Duodenal mucosa (tissue), 2 donors: Measurements from ENCODE around the gene PZP.
"Not testable (repeated sequence)": the region's sequence is repeated elsewhere in the genome, so short reads cannot be mapped to it uniquely, and the experiment has no call there.

ENCODE experiments used
- H3K27ac ChIP-seq: one replicate; pipeline ENCODE4 v1.7.0; 2013; ENCODE audit warnings: low read depth, low read length
- H3K27me3 ChIP-seq, 2 donors: one replicate each; pipeline ENCODE4 v1.7.0; 2013; ENCODE audit warnings: low read length in 2 of 2, control low read depth in 1 of 2; ENCODE audit not compliant: insufficient read depth in 2 of 2, control insufficient read depth in 1 of 2
- H3K36me3 ChIP-seq, 2 donors: one replicate each; pipeline ENCODE4 v1.7.0; 2013; ENCODE audit warnings: low read length in 2 of 2, control low read depth in 1 of 2; ENCODE audit not compliant: insufficient read depth in 2 of 2, control insufficient read depth in 1 of 2
- H3K4me1 ChIP-seq, 2 donors: one replicate each; pipeline ENCODE4 v1.7.0; 2013; ENCODE audit warnings: low read length in 2 of 2, control low read depth in 1 of 2; ENCODE audit not compliant: insufficient read depth in 2 of 2, control insufficient read depth in 1 of 2
- H3K4me3 ChIP-seq, 2 donors: one replicate each; pipeline ENCODE4 v1.7.0; 2013; ENCODE audit warnings: low read length in 2 of 2, low read depth in 1 of 2
- H3K9ac ChIP-seq, 2 donors: one replicate each; pipeline ENCODE4 v1.7.0; 2013; ENCODE audit warnings: low read length in 2 of 2, low read depth in 1 of 2
- H3K9me3 ChIP-seq, 2 donors: one replicate each; pipeline ENCODE4 v1.7.0; 2013; ENCODE audit warnings: low read length in 2 of 2, control low read depth in 1 of 2; ENCODE audit not compliant: control insufficient read depth in 1 of 2

PZP gene

DNA sequence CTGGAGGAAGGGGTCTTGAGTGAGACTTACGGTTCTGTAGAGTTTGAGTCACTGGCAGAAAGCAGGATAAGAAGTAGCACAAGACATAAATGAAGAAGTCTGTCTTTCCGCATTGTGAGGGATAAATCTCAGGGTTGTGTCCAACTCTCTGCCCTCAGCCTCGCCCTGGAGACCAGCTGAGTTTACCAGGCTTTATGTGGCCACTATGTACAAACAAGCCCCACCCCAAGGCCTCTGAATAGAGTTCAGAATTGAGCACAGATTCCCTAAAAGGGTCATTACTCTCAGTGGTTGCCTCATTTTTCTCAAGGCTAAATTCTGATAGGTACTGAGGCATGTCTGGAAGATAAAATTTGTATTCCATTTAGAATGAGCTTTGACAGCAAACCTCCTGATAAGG lies at the start of gene PZP:
TSS of gene PZP (minus strand) at position 167 of the 400 bp plus-strand sequence. CDS start at position 113, 54 bp downstream.
- Histone ChIP-seq H3K9me3 (no peaks in the 10 kb centered on the region), H3K4me1 (no peaks in the 10 kb centered on the region), H3K4me3 (no peak within 1 kb of the TSS), H3K27ac (no peak within 1 kb of the TSS), H3K9ac (no peak within 1 kb of the TSS), H3K27me3 (no peaks in the 10 kb centered on the region), H3K36me3 (no peaks in the 10 kb centered on the region)

DNA sequence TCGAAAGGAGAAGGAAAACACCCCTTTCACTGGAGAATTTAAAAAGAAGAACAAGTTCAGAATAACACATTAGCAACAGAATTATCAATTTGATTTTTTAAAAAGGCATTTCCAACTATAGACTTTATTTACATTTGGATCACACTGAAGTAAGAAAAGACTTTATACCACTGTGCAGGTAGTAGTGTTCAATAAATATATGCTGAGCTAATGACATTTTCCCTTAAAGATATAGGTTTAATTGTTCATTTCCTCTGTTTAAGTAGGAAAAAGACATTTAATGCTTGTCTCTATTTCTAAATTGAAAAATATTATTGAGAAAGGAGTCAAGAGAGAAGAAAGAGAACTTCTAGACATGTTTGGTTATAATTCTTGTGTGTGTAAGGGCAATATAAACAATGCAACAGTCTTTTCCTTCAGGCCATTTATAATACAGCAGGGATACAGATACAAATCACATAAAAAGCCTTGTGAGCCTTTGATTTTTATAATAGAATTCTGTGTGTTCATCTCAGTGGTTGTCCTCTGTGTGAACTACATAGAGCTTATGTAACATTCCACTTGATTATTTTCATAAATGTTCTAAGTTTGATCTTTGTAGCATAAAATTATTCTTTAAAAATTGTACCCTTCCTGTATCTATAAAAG lies 48.7 kb upstream of the PZP start:
- no peaks in the 10 kb centered on the region for H3K9me3 ChIP-seq
- H3K27me3 ChIP-seq, result no peaks in the 10 kb centered on the region
- no peaks in the 10 kb centered on the region for H3K4me1 ChIP-seq
- H3K4me3 ChIP-seq, result no peak overlapping the region
- no peak overlapping the region for H3K9ac ChIP-seq
- H3K27ac ChIP-seq, result no peak overlapping the region
- H3K36me3 ChIP-seq, result no peaks in the 10 kb centered on the region

DNA sequence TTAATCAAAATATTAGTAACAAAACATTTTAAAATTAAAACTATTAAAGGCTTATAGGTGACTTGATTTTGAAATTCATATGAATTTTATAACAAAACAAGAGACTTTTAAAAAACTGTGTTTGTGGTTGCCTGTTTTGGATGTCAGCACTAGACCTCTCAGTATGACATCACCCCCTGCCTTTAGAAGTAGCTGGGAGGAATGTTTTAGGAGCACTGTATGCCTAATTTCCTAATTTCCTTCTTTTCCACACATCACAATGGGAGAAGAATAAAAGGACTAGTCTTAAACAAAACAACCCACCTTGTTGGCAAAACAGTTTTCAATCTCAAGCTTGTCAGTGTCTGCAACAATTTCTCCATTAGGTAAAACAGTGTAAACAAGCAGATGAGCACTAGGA lies 48.1 kb upstream of the PZP start:
- Histone ChIP-seq H3K27ac (no peak overlapping the region), H3K4me1 (no peaks in the 10 kb centered on the region), H3K4me3 (no peak overlapping the region), H3K9me3 (no peaks in the 10 kb centered on the region), H3K36me3 (no peaks in the 10 kb centered on the region), H3K9ac (no peak overlapping the region), H3K27me3 (no peaks in the 10 kb centered on the region)

DNA sequence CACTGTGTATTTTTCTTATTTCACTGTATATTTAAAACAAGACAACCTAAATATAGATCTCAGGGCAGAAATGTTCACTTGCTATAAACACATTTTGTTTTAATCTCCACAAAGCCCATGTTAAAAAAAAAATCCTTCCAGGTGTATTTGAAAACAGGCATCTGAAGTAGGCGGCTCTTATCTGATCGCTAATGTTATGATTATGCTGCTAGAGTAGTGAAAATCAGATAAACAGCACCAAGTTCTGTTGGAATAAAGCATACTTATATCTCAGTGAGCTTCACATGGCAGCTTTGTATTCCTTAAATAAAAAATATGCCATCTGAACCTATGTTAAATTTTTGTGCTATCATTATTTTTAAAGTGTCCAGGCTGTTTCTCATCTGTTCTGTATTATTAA lies 47.6 kb upstream of the PZP start:
- Histone ChIP-seq H3K4me3 (no peak overlapping the region), H3K27ac (no peak overlapping the region), H3K4me1 (no peaks in the 10 kb centered on the region), H3K36me3 (no peaks in the 10 kb centered on the region), H3K27me3 (no peaks in the 10 kb centered on the region), H3K9me3 (no peaks in the 10 kb centered on the region), H3K9ac (no peak overlapping the region)

DNA sequence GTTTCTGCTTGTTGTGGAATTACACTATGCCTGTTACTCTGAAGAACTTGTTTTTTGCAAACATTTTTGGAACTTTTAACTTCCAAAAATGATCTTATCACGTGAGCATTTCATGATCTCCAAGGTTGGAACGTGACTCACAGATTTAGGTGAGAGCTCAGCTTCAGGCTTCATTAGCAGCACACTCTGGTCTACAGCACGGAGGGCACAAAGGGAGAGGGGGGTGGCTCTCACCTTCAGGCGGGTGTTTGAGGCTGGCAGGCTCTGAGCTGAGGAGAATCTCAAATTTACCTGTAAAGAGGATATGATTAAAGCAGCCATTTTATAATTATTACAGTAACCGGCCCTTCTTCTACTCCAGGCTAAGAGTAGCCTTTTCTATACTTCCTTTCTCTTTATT lies 45.3 kb upstream of the PZP start:
- H3K9me3 ChIP-seq, result no peaks in the 10 kb centered on the region
- H3K9ac ChIP-seq, result no peak overlapping the region
- no peaks in the 10 kb centered on the region for H3K36me3 ChIP-seq
- H3K4me3 ChIP-seq, result no peak overlapping the region
- H3K4me1 ChIP-seq, result no peaks in the 10 kb centered on the region
- no peak overlapping the region for H3K27ac ChIP-seq
- H3K27me3 ChIP-seq, result no peaks in the 10 kb centered on the region

DNA sequence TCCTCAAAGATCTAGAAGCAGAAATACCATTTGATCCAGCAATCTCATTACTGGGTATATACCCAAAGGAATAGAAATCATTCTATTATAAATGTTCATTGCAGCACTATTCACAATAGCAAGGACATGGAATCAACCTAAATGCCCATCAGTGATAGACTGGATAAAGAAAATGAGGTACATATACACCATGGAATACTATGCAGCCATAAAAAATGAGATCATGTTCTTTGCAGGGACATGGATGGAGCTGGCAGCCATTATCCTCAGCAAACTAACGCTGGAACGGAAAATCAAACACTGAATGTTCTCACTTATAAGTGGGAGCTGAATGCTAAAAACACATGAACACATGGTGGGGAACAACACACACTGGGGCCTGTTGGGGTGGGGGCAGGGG lies 44.6 kb upstream of the PZP start:
- H3K36me3 ChIP-seq, H3K27ac ChIP-seq, H3K9ac ChIP-seq: not testable (repeated sequence)

DNA sequence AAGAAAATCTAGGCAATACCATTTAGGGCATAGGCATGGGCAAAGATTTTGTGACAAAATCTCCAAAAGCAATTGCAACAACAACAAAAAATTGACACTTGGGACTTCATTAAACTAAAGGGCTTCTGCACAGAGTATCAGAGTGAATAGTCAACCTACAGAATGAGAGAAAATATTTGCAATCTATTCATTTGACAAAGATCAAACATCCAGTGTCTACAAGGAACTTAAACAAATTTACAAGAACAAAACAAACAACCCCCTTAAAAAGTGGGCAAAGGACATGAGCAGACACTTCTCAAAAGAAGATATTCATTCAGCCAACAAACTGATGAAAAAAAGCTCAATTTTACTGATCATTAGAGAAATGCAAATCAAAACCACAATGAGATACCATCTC lies 44.1 kb upstream of the PZP start:
- H3K9me3 ChIP-seq, result no peaks in the 10 kb centered on the region

More for the DNA sequence above, 44.6 kb upstream of the PZP start:
- not testable (repeated sequence) for H3K4me1 ChIP-seq, H3K4me3 ChIP-seq, H3K9me3 ChIP-seq, H3K27me3 ChIP-seq

DNA sequence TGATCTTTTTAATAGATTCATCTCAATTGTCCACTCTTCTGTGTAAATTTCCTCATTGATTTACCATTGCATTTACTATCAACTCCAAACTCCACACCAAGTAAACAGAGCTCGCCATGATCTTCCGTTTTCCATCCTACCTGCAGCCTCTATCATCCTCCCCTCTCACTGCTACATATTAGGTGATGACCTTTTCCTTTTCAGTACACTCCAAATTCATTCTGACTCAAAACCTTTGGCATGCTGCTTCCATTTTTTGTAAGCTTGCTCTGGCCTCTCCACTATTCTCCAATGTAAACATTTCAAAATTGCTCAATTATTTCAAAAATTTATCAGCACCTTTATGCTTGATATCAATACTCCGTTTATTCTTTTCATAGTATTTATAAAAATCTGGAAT lies 40.2 kb upstream of the PZP start:
- no peak overlapping the region for H3K27ac ChIP-seq
- no peaks in the 10 kb centered on the region for H3K9me3 ChIP-seq
- H3K4me1 ChIP-seq, result no peaks in the 10 kb centered on the region
- no peaks in the 10 kb centered on the region for H3K27me3 ChIP-seq
- H3K36me3 ChIP-seq, result no peaks in the 10 kb centered on the region
- no peak overlapping the region for H3K4me3 ChIP-seq
- no peak overlapping the region for H3K9ac ChIP-seq

More for the DNA sequence above, 44.1 kb upstream of the PZP start:
- Histone ChIP-seq H3K9ac (no peak overlapping the region), H3K4me1 (no peaks in the 10 kb centered on the region), H3K27me3 (no peaks in the 10 kb centered on the region), H3K27ac (no peak overlapping the region), H3K36me3 (no peaks in the 10 kb centered on the region), H3K4me3 (no peak overlapping the region)

DNA sequence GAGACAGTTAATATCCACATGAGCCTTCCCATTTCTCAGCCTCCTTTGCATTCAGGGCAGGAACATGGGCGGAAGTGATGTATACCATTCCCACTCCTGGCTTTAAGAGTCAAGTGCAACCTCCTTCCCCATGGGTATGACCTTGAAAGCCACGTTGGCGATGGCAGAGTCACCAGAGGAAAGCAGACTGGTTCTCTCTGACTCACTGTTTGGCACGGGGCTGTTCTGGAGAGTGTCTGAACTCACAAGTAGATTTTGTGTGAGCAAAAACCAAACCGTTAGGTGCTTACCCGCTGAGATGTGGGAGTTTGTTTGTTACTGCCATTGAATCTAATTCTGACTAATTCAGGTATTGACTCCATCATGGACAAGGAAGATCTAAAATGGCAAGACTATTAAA lies 36.7 kb upstream of the PZP start:
- no peaks in the 10 kb centered on the region for H3K4me1 ChIP-seq
- peaks cover 3 to 9% of the 10 kb centered on the region in 2 donors for H3K27me3 ChIP-seq
- no peaks in the 10 kb centered on the region for H3K36me3 ChIP-seq
- H3K27ac ChIP-seq, result no peak overlapping the region
- H3K4me3 ChIP-seq, result no peak overlapping the region
- no peaks in the 10 kb centered on the region for H3K9me3 ChIP-seq
- no peak overlapping the region for H3K9ac ChIP-seq

DNA sequence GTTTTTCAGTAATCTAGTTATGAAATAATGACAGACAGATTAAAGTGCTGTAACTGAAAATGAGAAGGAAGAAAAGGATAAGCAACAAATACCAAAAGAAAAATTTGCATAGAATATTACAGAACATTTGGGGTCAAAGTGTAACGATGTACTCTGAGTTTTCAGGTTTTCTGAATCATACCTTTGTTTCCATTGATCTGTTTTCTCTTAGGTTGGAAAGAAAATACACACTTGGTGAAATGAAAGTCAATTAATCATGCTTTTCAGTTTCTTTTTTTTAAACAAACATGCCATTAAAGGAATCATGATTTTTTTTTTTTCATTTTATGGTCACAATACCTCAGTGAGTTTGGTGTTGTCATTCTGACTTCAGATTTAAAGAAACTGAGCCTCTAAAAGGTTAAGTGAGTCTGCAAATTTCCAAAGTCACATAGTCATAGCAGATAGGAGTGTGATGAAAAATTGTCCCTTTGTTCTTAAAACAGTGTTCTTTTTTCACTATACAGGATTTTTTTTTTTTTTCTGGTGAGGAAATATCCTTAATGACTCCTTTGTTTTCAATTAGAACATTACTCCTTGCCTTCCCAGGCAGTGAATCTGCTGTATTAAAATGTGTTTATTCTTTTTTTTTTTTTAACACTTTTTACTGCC lies 35.9 kb upstream of the PZP start:
- no peak overlapping the region for H3K27ac ChIP-seq
- H3K36me3 ChIP-seq, result no peaks in the 10 kb centered on the region
- no peaks in the 10 kb centered on the region for H3K9me3 ChIP-seq
- H3K4me1 ChIP-seq, result no peaks in the 10 kb centered on the region
- peaks cover 3 to 9% of the 10 kb centered on the region in 2 donors for H3K27me3 ChIP-seq
- no peak overlapping the region for H3K4me3 ChIP-seq
- no peak overlapping the region for H3K9ac ChIP-seq
